Gastroesophageal sphincter (tissue), 4 donors: ENCODE results near the gene CLIP4. TPM values are rescaled to one million over a fixed set of nuclear protein-coding genes. Genes with fewer than 3 reads are reported as not detected.

Experiments
- ATAC-seq: fragments of 150-250 bp; one replicate; pipeline ENCODE4 v1.9.1; 2016; ENCODE audit warnings: mild to moderate bottlenecking, moderate library complexity
- H3K27ac ChIP-seq, 4 donors: fragments of 200-600 bp; sonication (generic) in 3 of 4; 1 replicate in 3 of 4; 2 replicates in 1 of 4; pipeline ENCODE4 v1.5.1; 2016 to 2019
- H3K27me3 ChIP-seq: fragments of 200-600 bp; sonication (generic); one replicate; pipeline ENCODE4 v1.5.1; 2019
- H3K36me3 ChIP-seq, 2 donors: fragments of 200-600 bp; sonication (generic); one replicate each; pipeline ENCODE4 v1.5.1; 2019; ENCODE audit warnings: control low read depth in 1 of 2
- H3K4me1 ChIP-seq, 3 donors: fragments of 200-600 bp; sonication (generic); 1 replicate in 2 of 3; 2 replicates in 1 of 3; pipeline ENCODE4 v1.5.1; 2016 to 2019; ENCODE audit warnings: control low read depth in 2 of 3
- H3K4me3 ChIP-seq, 2 donors: fragments of 200-600 bp; sonication (generic); one replicate each; pipeline ENCODE4 v1.5.1; 2019; ENCODE audit warnings: mild to moderate bottlenecking in 1 of 2, moderate library complexity in 1 of 2
- H3K9me3 ChIP-seq, 3 donors: fragments of 200-600 bp; sonication (generic); one replicate each; pipeline ENCODE4 v1.5.1; 2017 to 2019; ENCODE audit warnings: control low read depth in 2 of 3
- EP300 ChIP-seq: sonication (generic); formaldehyde crosslinking; IDR thresholded peaks from one replicate; pipeline ENCODE4 v1.6.1; 2017; ENCODE audit warnings: antibody characterized with exemption, mild to moderate bottlenecking
- POLR2A ChIP-seq, 2 donors: fragments of 450-650 bp; IDR thresholded peaks; one replicate each; pipeline ENCODE4 v1.6.1; 2017; ENCODE audit warnings: antibody characterized with exemption in 2 of 2, mild to moderate bottlenecking in 2 of 2, moderate library complexity in 1 of 2
- POLR2AphosphoS5 ChIP-seq: sonication (generic); formaldehyde crosslinking; IDR thresholded peaks from one replicate; pipeline ENCODE4 v1.6.1; 2017; ENCODE audit warnings: antibody characterized with exemption
- WGBS, 2 donors: methylation state at CpG; one replicate each; pipeline ENCODE4 v1.1.5; 2018; ENCODE audit warnings: low coverage in 1 of 2; 5-methylcytosine and 5-hydroxymethylcytosine counted together
- total RNA-seq, 4 donors: library from RNA; depleted of rRNA; stranded (reverse); fragments of >200 nt; gene quantifications; one replicate each; pipeline ENCODE4 v1.1.0, GENCODE V29; 2016
- TF ChIP-seq, protein P1 (sequence below), 4 experiments: fragments of 200-600 bp in 2 of 4; fragments of 450-650 bp in 2 of 4; sonication (generic) in 1 of 4; IDR thresholded peaks; one replicate each; pipeline ENCODE4 v1.5.1; 2017 to 2019; ENCODE audit warnings: antibody characterized with exemption in 4 of 4, mild to moderate bottlenecking in 2 of 4, moderate library complexity in 2 of 4

Gene CLIP4
- total RNA-seq, 4 donors from 2014 or later = 64.7 to 96.0 (median 77.3) TPM

DNA sequence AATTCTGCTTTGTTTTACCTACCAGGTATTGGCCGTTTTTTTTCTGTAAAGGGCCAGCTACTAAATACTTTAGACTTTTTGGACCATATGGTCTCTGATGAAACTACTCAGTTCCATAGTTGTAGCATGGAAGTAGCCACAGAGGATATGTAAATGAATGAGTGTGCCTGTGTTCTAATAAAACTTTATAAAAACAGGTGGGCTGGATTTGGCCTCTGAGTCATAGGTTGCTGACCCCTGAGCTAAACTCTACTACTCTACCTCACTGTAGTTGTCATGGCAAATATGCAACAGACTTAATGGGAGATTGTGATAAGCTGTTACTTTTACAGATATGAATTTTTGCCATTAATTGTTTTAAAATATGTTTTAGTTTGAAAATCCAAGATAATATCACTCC lies 19.7 kb downstream of the CLIP4 start:
- Histone ChIP-seq H3K4me1 (peaks cover 1 to 14% (median 8%) of the 10 kb centered on the region in 3 donors), H3K27me3 (no peaks in the 10 kb centered on the region), H3K4me3 (no peak overlapping the region), H3K36me3 (peaks cover 0 to 77% of the 10 kb centered on the region in 2 donors), H3K9me3 (peaks cover 0 to 8% (median 0%) of the 10 kb centered on the region in 3 donors), H3K27ac (no peak overlapping the region)
- TF ChIP-seq POLR2A (IDR thresholded peaks at IDR 0.05) (no peak), POLR2AphosphoS5 (no peak), EP300 (no peak)
- TF ChIP-seq, protein P1, sequence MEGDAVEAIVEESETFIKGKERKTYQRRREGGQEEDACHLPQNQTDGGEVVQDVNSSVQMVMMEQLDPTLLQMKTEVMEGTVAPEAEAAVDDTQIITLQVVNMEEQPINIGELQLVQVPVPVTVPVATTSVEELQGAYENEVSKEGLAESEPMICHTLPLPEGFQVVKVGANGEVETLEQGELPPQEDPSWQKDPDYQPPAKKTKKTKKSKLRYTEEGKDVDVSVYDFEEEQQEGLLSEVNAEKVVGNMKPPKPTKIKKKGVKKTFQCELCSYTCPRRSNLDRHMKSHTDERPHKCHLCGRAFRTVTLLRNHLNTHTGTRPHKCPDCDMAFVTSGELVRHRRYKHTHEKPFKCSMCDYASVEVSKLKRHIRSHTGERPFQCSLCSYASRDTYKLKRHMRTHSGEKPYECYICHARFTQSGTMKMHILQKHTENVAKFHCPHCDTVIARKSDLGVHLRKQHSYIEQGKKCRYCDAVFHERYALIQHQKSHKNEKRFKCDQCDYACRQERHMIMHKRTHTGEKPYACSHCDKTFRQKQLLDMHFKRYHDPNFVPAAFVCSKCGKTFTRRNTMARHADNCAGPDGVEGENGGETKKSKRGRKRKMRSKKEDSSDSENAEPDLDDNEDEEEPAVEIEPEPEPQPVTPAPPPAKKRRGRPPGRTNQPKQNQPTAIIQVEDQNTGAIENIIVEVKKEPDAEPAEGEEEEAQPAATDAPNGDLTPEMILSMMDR (IDR thresholded peaks at IDR 0.05) = no peak
- no peak for ATAC-seq
- 82 to 100% methylated on average over 1 of the region's 1 CpG for WGBS, 2 donors

DNA sequence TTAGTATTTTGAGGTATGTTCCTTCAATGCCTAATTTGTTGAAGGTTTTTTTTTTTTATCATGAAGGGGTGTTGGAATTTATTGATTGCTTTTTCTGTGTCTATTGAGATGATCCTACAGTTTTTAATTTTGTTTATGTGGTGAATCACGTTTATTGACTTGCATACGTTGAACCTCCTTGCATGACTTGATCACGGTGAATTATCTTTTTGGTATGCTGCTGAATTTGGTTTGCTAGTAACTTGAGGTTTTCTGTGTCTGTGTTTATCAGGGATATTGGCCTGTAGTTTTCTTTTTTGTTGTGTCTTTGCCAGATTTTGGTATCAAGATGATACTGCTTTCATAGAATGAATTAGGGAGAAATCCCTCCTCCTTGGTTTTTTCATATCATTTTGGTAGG lies 23.9 kb downstream of the CLIP4 start:
- ATAC-seq = no peak
- no peak overlapping the region for H3K27ac ChIP-seq
- no peaks in the 10 kb centered on the region for H3K27me3 ChIP-seq
- H3K4me1 ChIP-seq = no peaks in the 10 kb centered on the region
- H3K4me3 ChIP-seq = no peak overlapping the region
- TF ChIP-seq POLR2AphosphoS5 = no peak
- no peak for TF ChIP-seq POLR2A (IDR thresholded peaks at IDR 0.05)
- no peak for TF ChIP-seq EP300
- TF ChIP-seq, protein P1 (IDR thresholded peaks at IDR 0.05) = no peak
- peaks cover 0 to 8% (median 0%) of the 10 kb centered on the region in 3 donors for H3K9me3 ChIP-seq
- 94% methylated on average over 3 of the region's 3 CpGs; no CpG with 5 or more reads in 1 of the 2 donors for WGBS, 2 donors
- H3K36me3 ChIP-seq = peaks cover 0 to 63% of the 10 kb centered on the region in 2 donors

DNA sequence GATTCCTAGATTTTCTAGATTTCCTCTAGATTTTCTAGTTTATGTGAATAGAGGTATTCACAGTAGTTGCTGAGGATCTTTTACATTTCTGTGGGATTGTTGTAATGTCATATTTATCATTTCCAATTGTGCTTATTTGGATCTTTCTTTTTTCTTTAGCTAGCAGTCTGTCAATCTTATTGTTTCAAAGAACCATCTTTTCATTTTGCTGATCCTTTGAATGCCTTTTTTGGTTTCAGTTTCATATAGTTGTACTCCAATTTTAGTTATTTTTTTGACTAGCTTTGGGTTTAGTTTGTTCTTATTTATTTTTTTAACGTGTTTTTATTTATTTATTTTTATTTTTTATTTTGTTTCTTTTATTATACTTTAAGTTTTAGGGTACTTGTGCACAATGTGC lies 24.5 kb downstream of the CLIP4 start:
- no peaks in the 10 kb centered on the region for H3K27me3 ChIP-seq
- TF ChIP-seq POLR2A (IDR thresholded peaks at IDR 0.05) = no peak
- TF ChIP-seq POLR2AphosphoS5 = no peak
- TF ChIP-seq, protein P1 (IDR thresholded peaks at IDR 0.05) = no peak
- no peak for TF ChIP-seq EP300
- no peak overlapping the region for H3K27ac ChIP-seq
- no peak for ATAC-seq
- H3K9me3 ChIP-seq = peaks cover 0 to 8% (median 0%) of the 10 kb centered on the region in 3 donors
- H3K4me3 ChIP-seq = no peak overlapping the region
- no peaks in the 10 kb centered on the region for H3K4me1 ChIP-seq
- 36 to 71% methylated on average over 1 of the region's 1 CpG for WGBS, 2 donors
- H3K36me3 ChIP-seq = peaks cover 0 to 63% of the 10 kb centered on the region in 2 donors

DNA sequence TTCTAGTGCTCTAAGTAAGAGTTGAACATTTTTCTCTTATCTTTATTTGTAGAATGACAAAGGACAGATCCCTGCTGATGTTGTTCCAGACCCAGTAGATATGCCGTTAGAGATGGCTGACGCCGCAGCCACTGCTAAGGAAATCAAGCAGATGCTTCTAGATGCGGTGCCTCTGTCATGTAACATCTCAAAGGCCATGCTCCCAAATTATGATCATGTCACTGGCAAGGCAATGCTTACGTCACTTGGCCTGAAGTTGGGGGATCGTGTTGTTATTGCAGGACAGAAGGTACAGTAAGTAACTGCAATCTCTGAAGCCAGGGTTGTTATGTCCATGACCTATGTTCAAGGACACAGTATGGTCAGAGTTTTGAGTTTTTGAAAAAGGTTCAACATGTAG lies 28.4 kb downstream of the CLIP4 start:
- Histone ChIP-seq H3K27me3 (no peaks in the 10 kb centered on the region), H3K4me3 (no peak overlapping the region), H3K4me1 (no peaks in the 10 kb centered on the region), H3K27ac (no peak overlapping the region), H3K9me3 (peaks cover 0 to 4% (median 0%) of the 10 kb centered on the region in 3 donors), H3K36me3 (peaks cover 0 to 48% of the 10 kb centered on the region in 2 donors)
- TF ChIP-seq POLR2A (IDR thresholded peaks at IDR 0.05) (no peak), POLR2AphosphoS5 (no peak)
- TF ChIP-seq, protein P1 (IDR thresholded peaks at IDR 0.05) = no peak
- no peak for ATAC-seq
- WGBS, 2 donors = 96 to 100% methylated on average over 4 to 6 of the region's 6 CpGs

DNA sequence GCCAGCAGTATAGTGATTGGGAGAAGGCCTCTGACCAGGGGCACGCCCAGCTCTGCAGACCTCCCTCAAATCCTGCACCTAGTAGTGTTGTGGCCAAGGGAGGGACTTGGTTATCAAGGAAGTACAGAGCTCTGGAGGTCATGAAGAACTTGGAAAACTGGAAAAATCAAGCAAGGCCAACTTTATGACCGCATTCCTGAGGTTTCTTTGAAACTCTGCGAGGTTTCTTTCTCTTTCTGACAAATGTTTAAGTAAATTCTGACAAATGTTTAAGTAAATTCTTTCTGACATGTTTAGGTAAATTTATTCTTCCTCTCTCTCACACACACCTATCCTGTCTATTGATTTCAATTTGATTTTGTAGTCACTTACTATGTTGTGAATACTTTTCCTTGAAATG lies 31.0 kb downstream of the CLIP4 start:
- no peak overlapping the region for H3K4me3 ChIP-seq
- TF ChIP-seq EP300 (no peak), POLR2A (IDR thresholded peaks at IDR 0.05) (no peak), POLR2AphosphoS5 (no peak)
- TF ChIP-seq, protein P1 (IDR thresholded peaks at IDR 0.05) = no peak
- WGBS, 2 donors = 90 to 91% methylated on average over 2 of the region's 3 CpGs
- H3K9me3 ChIP-seq = no peaks in the 10 kb centered on the region
- no peaks in the 10 kb centered on the region for H3K27me3 ChIP-seq
- H3K4me1 ChIP-seq = no peaks in the 10 kb centered on the region
- H3K27ac ChIP-seq = no peak overlapping the region
- peaks cover 0 to 46% of the 10 kb centered on the region in 2 donors for H3K36me3 ChIP-seq
- no peak for ATAC-seq
